Heart left ventricle (tissue), 13 donors: ENCODE measurements around the gene TERT.
"Not testable (repeated sequence)": the region's sequence is repeated elsewhere in the genome, so short reads cannot be mapped to it uniquely, and the experiment has no call there.

Source experiments
- CTCF ChIP-seq, 12 donors: fragments of 200-600 bp; sonication (generic) in 4 of 12; IDR thresholded peaks; one replicate each; pipeline versions ENCODE4 v1.5.0 to v1.8.0; 2018 to 2022; ENCODE audit warnings: antibody characterized with exemption in 12 of 12, mild to moderate bottlenecking in 5 of 12
- POLR2A ChIP-seq, 2 donors: fragments of 450-650 bp; IDR thresholded peaks; one replicate each; pipeline ENCODE4 v1.6.1; 2017; ENCODE audit warnings: antibody characterized with exemption in 2 of 2, mild to moderate bottlenecking in 2 of 2, moderate library complexity in 2 of 2
- donor health status: ischemic (EF 13 %, LVEDD 7.1; RV severe dilation, severe dysfunction).
- donor health status: DM: no; HTN: yes; CAD: no.
- donor health status: DM: no; HTN: no; CAD: no.
- donor health status: ischemic (EF 25% LVEDD 6.9; RV normal size, moderate dysfunction).
- donor health status: ischemic (EF 25% LVEDD 5.7; RV mildly dilated, moderate dysfunction).
- donor health status: ischemic (EF 35%, LVEDD 5.7; RV mildly dilated, moderate dysfunction).
- donor health status: nonischemic (EF 11% LVEDD 7.7; RV severe dilation, severe dysfunction).
- donor health status: DM: yes; HTN: yes; CAD: no.
- donor health status: PGD.
- donor health status: ischemic (EF 29% LVEDD 5.4; RV normal size, mild dysfunction).
- donor health status: nonischemic (EF 23%, LVEDD 6.1; RV moderate dilation, normal function).

- not testable (repeated sequence) for TF ChIP-seq CTCF, POLR2A (IDR thresholded peaks at IDR 0.05)
Measured at GRCh38 chr5:1284336-1284970, 10.4 kb downstream of the TERT start.
